Brain microvascular endothelial cell (primary cell): ENCODE measurements around the gene PGGHG.

Source experiments
- DNase-seq: peaks from one replicate; pipeline ENCODE4 v3.0.0-alpha.2; 2020
- H3K27ac ChIP-seq: fragments of 250-450 bp; sonication (Bioruptor Pico); 2 replicates; pipeline ENCODE4 v1.5.1; 2020; ENCODE audit warnings: mild to moderate bottlenecking, moderate library complexity
- H3K27me3 ChIP-seq: fragments of 250-450 bp; sonication (Bioruptor Pico); replicated peaks from 2 replicates; pipeline ENCODE4 v1.5.1; 2020; ENCODE audit warnings: mild to moderate bottlenecking
- H3K36me3 ChIP-seq: fragments of 250-450 bp; sonication (Bioruptor Pico); replicated peaks from 2 replicates; pipeline ENCODE4 v1.5.1; 2020; ENCODE audit warnings: mild to moderate bottlenecking
- H3K4me3 ChIP-seq: 2 replicates; pipeline ENCODE4 v1.5.1; 2011; ENCODE audit warnings: low read depth, mild to moderate bottlenecking, control low read depth, low read length, moderate library complexity
- in situ Hi-C: cut with HindIII; loops from 2 replicates; pipeline ENCODE4 v1.10.0; 2017; ENCODE audit warnings: low sequenced_read_pairs, low pct_ligation_motif_present
- TF ChIP-seq, protein P1 (sequence below): IDR thresholded peaks from 2 replicates; pipeline ENCODE4 v1.5.1; 2011; ENCODE audit warnings: low read depth, mild to moderate bottlenecking, moderate library complexity, low read length, control low read depth, inconsistent platforms; ENCODE audit errors: missing control alignments

The PGGHG gene

DNA sequence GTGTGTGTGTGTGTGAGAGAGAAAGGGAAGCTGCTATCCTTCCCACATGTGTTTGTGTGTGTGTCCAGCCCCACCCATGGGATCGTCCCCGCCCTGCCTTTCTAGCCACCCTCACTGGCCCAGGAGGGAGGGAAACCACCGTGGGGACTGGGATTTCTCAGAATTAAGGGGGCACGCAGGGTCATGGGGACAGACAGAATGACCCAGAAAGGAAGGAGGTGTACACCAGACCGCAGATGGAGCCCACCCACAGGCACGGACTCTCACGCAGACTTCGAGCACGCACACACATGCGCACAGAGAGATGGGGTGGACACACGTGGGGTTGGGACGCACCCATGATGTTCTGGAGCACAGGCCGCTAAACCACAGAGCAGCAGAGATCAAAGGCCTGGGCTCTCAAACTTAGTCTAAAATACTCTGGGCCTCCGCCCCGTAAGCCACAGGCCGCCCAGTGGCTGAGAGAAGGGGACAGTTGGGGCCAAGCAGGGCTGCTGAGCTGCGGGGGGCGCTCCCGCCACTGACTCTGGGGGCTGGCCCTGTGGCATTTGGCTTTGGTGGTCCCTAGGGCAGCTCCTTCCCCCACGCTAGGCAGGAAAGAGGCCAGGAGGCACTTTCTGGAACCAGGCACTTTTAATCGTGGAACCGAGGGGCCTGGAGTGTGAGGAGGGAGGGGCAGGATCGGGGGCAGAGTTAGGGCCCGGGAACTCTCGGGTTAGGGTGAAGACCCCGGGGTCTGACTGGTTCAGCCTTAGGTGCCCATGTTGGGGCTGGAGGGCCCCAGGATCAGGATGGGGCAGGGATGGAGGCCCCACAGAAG is 8.9 kb downstream of the PGGHG start:
- Histone ChIP-seq H3K27ac (no peak overlapping the region), H3K27me3 (peaks cover 2% of the 10 kb centered on the region), H3K4me3 (no peak overlapping the region), H3K36me3 (no peaks in the 10 kb centered on the region)
- in situ Hi-C loops: no loop called here
- no peak for DNase-seq
- TF ChIP-seq, protein P1, sequence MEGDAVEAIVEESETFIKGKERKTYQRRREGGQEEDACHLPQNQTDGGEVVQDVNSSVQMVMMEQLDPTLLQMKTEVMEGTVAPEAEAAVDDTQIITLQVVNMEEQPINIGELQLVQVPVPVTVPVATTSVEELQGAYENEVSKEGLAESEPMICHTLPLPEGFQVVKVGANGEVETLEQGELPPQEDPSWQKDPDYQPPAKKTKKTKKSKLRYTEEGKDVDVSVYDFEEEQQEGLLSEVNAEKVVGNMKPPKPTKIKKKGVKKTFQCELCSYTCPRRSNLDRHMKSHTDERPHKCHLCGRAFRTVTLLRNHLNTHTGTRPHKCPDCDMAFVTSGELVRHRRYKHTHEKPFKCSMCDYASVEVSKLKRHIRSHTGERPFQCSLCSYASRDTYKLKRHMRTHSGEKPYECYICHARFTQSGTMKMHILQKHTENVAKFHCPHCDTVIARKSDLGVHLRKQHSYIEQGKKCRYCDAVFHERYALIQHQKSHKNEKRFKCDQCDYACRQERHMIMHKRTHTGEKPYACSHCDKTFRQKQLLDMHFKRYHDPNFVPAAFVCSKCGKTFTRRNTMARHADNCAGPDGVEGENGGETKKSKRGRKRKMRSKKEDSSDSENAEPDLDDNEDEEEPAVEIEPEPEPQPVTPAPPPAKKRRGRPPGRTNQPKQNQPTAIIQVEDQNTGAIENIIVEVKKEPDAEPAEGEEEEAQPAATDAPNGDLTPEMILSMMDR: no peak

DNA sequence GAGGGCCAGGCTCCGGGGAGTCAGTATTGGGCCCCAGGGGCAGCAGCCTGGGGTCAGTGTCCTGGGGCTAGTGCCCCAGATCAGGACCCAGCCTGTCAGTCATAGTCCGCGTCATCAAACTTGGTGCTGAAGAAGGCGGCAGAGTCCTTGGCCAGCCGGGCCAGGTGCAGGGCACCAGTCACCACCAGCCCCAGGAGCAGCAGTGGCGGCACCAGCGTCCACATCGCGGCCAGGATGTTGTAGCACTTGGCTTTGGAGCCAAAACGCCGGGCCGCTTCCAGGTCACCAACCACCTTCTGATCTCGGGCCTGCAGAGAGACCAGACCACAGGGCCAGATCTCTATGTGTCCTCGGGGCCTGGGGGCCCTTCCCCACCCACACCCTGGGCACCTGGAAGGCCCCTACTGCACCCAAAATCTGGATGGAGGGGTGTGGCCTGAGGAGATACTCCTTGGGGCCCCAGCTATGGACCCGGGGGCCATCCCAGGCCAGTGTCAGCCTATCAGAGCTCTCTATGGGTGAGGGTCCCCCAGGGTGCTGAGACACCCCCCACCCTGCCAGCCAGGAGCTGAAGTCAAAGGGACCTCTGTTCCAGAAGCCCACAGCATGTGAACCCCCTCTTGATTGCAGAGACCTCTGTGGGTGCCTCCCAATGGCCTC is 9.6 kb downstream of the PGGHG start:
- no peak for DNase-seq
- H3K27me3 ChIP-seq: peaks cover 2% of the 10 kb centered on the region
- no peaks in the 10 kb centered on the region for H3K36me3 ChIP-seq
- TF ChIP-seq, protein P1: no peak
- in situ Hi-C loops: no loop called here
- no peak overlapping the region for H3K4me3 ChIP-seq
- no peak overlapping the region for H3K27ac ChIP-seq

DNA sequence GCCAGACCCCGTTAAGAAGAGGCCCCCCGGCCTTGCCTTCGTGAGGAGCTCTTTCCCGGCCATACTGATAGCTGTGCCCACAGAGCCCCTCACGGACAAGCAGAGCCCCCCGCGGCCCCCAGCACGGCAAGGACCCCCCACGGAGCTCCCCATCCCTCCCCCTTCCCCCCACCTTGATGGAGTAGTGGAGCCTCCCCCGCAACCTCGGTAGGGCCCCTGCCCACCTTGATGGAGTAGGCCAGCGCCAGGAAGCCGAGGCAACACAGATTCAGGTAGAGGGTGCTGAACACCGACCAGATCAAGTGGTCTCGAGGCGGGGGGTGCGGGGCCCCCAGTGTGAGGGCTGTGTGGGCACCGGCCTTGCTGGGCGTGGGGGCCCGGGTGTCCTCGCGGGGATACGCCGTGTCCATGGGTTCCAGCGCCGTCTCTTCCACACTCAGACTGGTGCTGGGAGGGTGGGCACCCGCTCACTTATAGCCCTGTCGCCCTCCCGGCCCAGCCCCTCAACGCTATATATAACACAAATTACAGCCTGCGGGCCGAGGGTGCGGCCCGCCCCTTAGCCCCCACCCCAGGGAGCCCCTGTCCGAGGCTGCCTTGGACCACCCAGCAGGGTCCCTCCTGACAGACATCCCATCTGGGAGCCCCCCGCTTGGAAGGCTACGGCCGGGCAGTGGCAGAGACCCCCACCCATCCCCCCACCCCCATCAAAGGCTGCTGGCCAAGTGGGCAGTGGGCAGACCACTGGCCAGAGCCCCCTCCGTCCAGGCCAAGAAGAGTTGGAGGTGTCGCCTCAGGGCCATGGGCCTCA is 10.4 kb downstream of the PGGHG start, which contains the start of gene IFITM5:
IFITM5 (minus strand) TSS at position 446 of the 811 bp plus-strand sequence; CDS start at position 410, 36 bp downstream.
- in situ Hi-C loops: no loop called here
- H3K36me3 ChIP-seq: no peaks in the 10 kb centered on the region
- TF ChIP-seq, protein P1: no peak
- H3K27me3 ChIP-seq: peaks cover 2% of the 10 kb centered on the region
- H3K27ac ChIP-seq: no peak within 1 kb of the TSS
- DNase-seq: no peak
- H3K4me3 ChIP-seq: no peak within 1 kb of the TSS

DNA sequence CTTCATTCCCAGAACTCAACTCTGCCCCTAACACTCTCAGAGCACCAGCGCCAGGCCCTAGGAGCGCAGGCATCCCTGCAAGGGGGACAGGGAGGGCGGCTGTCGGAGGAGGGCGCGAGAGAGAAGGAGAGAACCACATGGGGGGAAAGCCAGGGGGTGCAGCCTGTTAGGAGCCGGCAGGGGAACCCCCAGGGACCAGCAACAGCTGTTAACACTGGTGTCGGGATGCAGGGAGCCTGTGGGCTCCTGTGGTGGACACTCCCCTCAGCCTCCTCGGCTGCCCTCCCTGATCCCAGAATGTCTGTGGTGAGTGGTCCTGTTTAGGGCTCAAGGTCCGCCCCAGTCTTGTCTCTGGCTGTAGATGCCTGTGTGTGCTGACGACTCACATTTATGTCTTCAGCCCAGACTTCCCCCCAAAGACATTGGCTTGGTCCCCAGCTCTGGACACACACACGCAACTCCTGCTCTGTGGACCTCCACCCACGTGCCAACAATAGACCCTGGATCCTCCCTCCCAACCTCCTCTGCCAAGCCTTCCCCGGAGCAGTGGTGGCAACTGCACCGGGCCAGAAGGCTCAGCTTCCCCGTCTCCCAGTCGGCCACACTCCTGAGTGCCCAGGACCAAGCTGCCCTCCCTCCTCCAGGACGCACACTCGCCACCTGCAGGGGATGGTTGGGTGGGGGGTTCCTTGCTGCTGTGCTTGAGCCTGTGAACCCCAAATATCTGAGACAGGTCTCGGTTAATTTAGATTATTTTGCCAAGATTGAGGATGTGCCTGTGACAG is 11.2 kb downstream of the PGGHG start:
- no peak overlapping the region for H3K4me3 ChIP-seq
- DNase-seq: no peak
- in situ Hi-C loops: no loop called here
- TF ChIP-seq, protein P1: peak; percentile 35
- H3K36me3 ChIP-seq: no peaks in the 10 kb centered on the region
- no peak overlapping the region for H3K27ac ChIP-seq
- peaks cover 2% of the 10 kb centered on the region for H3K27me3 ChIP-seq

DNA sequence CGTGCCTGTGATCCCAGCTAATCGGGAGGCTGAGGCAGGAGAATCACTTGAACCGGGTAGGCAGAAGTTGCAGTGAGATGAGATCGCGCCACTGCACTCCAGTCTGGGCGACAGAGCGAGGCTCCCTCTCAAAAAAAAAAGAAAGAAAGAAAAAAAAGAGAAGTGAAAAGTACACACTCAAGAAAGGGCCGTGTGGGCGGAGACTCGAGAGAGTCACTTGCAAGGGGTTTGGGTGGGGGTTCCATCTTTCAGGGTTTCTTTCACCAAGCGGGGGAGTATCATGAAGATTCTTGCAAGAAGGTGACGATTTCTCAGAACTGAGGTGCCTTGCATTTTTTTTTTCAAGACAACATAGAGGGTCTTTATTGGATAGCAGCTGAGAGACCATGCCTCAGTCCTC is 14.4 kb downstream of the PGGHG start:
- in situ Hi-C loops: no loop called here
- Histone ChIP-seq H3K36me3 (no peaks in the 10 kb centered on the region), H3K4me3 (no peak overlapping the region), H3K27me3 (peaks cover 2% of the 10 kb centered on the region), H3K27ac (no peak overlapping the region)
- DNase-seq: no peak
- TF ChIP-seq, protein P1: no peak
